B cell (primary cell): ENCODE results near the gene CARHSP1.

Experiments used
- CTCF ChIP-seq: fragments of 200-600 bp; IDR thresholded peaks from one replicate; pipeline ENCODE4 v1.8.0; 2022; ENCODE audit warnings: antibody characterized with exemption, mild to moderate bottlenecking
- EZH2 ChIP-seq: IDR thresholded peaks from 2 replicates; pipeline ENCODE4 v1.6.1; 2012; ENCODE audit warnings: borderline replicate concordance, low read depth, mild to moderate bottlenecking, moderate library complexity, low read length; ENCODE audit not compliant: insufficient read depth, poor library complexity, severe bottlenecking

- TF ChIP-seq CTCF (no peak), EZH2 (no peak)
Observed at GRCh38 chr16:8872967-8873865, 4.4 kb upstream of the CARHSP1 start.
